ENCODE results near the gene BLOC1S6.

Gene BLOC1S6, protein sequence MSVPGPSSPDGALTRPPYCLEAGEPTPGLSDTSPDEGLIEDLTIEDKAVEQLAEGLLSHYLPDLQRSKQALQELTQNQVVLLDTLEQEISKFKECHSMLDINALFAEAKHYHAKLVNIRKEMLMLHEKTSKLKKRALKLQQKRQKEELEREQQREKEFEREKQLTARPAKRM

DNA sequence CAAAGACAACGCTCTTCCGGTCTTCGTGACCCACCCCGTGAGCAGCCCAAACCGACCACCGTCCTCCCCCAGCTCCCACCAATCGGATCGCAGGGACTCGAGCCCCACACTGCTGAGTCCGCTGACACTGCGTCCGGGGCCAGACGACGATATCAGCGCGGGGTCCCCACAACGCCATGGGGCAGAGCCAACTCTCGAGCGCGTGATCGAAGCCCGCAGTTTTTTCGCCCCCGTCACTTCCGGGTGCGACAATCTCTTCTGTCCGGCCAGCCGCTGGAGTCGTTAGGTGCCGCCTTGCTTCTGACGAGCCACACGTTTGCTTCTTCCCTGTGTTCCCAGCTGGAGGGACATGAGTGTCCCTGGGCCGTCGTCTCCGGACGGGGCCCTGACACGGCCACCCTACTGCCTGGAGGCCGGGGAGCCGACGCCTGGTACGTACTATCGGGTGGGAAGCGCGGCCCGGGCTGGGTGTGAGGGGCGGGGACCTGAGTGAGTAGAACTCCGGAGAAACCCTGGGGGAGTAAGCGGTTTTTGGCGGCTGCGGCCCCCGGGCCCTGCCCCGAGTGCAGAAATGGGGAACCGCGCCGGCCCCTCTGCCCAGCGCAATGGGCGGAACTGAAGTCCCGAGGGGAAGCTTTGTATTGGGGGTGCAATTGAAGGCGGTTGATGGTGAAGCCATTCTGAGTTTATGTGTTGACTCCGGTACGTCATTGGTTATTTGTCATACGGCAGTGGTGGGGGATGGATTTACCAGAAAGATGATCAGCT, at the start of gene BLOC1S6:
Gene BLOC1S6 (plus strand): TSS at position 285 of the 768 bp plus-strand sequence. CDS start 65 bp downstream, at position 350.
- peaks cover 16% of the 10 kb centered on the region for H3K4me1 ChIP-seq (ENCODE audit: control insufficient read depth, insufficient read depth, low read length)
- H3K9me3 ChIP-seq (ENCODE audit: control insufficient read depth, low read length), result no peaks in the 10 kb centered on the region
- no peaks in the 10 kb centered on the region for H3K36me3 ChIP-seq (ENCODE audit: control insufficient read depth, insufficient read depth, low read length)
- no peaks in the 10 kb centered on the region for H3K27me3 ChIP-seq (ENCODE audit: control insufficient read depth, insufficient read depth, low read length)
- H3K4me3 ChIP-seq (ENCODE audit: low read length), result peak within 1 kb of the TSS; percentile 78
- H3K9ac ChIP-seq (ENCODE audit: low read length), result peak within 1 kb of the TSS; percentile 98

DNA sequence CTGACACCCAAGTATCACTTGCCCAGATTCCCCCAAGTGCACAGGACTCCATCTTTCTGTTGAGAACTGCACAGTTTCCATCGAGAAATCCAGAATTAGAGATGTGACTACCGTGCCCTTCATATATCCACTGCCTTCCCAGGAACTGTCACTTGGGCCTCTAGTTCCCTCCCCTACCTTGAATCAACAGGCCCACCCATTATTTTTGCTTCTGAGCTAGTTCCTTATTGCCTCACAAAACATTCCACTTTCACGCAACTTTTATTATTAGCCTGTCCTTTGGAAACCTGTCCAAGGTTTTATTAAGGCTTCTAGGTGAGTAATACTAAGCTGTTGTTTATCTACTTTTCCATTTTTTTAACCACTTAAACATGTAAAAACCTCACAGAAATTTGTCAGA, 47.5 kb upstream of the BLOC1S6 start:
- Histone ChIP-seq H3K9me3 (ENCODE audit: control insufficient read depth, low read length) (no peaks in the 10 kb centered on the region), H3K36me3 (ENCODE audit: control insufficient read depth, insufficient read depth, low read length) (no peaks in the 10 kb centered on the region), H3K4me3 (ENCODE audit: low read length) (no peak overlapping the region), H3K27me3 (ENCODE audit: control insufficient read depth, insufficient read depth, low read length) (no peaks in the 10 kb centered on the region), H3K4me1 (ENCODE audit: control insufficient read depth, insufficient read depth, low read length) (no peaks in the 10 kb centered on the region), H3K9ac (ENCODE audit: low read length) (no peak overlapping the region)

DNA sequence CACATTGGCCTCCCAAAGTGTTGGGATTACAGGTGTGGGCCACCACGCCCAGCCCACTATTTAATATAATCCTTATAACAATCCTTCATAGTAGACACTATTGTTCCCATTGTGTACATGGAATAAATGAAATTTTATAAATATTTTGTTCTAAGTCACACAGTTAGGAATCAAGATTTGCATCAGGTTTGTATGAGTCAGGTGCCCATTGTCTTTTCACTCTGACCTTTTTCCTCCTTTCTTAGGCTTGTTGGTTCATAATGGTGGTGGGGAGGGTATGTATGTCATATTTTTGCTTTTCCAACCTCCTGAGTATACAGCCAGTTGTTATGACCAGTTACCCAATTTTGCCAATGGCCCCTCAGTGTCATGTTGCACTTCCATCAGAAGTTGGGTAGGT, 46.6 kb upstream of the BLOC1S6 start:
- H3K9me3 ChIP-seq (ENCODE audit: control insufficient read depth, low read length), result no peaks in the 10 kb centered on the region
- no peaks in the 10 kb centered on the region for H3K36me3 ChIP-seq (ENCODE audit: control insufficient read depth, insufficient read depth, low read length)
- H3K9ac ChIP-seq (ENCODE audit: low read length), result no peak overlapping the region
- no peaks in the 10 kb centered on the region for H3K27me3 ChIP-seq (ENCODE audit: control insufficient read depth, insufficient read depth, low read length)
- H3K4me1 ChIP-seq (ENCODE audit: control insufficient read depth, insufficient read depth, low read length), result no peaks in the 10 kb centered on the region
- no peak overlapping the region for H3K4me3 ChIP-seq (ENCODE audit: low read length)

DNA sequence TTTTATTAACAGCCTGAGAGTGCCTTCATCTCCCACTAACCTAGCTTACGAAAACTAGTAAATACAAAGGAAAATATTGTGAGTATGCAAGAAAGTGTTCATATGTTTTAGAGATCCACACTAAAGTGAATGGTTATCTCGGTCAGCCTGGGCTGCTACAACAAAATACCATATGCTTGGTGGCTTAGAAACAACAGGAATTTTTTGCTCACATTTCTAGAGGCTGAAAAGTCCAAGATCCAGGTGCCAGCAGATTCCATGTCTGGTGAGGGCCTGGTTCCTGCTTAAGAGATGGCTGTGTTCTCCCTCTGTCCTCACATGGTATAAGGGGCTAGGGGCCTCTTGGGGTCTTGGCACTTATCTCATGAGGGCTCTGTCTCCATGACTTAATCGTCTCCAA, 44.1 kb upstream of the BLOC1S6 start:
- Histone ChIP-seq H3K4me1 (ENCODE audit: control insufficient read depth, insufficient read depth, low read length) (no peaks in the 10 kb centered on the region), H3K4me3 (ENCODE audit: low read length) (no peak overlapping the region), H3K9me3 (ENCODE audit: control insufficient read depth, low read length) (no peaks in the 10 kb centered on the region), H3K9ac (ENCODE audit: low read length) (no peak overlapping the region), H3K36me3 (ENCODE audit: control insufficient read depth, insufficient read depth, low read length) (no peaks in the 10 kb centered on the region), H3K27me3 (ENCODE audit: control insufficient read depth, insufficient read depth, low read length) (no peaks in the 10 kb centered on the region)

DNA sequence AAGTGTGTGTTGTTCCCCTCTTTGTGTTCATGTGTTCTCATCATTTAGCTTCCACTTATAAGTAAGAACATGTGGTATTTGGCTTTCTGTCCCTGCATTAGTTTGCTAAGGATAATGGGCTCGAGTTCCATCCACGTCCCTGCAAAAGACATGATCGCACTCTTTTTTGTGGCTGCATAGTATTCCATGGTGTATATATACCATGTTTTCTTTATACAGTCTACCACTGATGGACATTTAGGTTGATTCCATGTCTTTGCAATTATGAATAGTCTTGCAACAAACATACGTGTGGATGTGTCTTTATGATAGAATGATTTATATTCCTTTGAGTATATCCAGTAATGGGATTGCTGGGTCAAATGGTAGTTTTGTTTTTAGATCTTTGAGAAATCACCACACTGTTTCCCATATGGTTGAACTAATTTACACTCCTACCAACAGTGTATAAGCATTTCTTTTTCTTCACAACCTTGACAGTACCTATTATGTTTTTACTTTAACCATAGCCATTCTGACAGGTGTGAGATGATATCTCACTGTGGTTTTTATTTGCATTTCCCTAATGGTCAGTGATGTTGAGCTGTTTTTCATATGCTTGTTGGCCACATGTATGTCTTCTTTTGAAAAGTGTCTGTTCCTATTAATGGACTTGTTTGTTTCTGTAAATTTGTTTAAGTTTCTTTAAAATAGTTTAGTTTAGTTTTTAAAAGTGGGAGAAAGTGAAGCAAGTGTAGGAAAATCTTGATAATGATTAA, 42.7 kb upstream of the BLOC1S6 start:
- no peaks in the 10 kb centered on the region for H3K4me1 ChIP-seq (ENCODE audit: control insufficient read depth, insufficient read depth, low read length)
- H3K4me3 ChIP-seq (ENCODE audit: low read length), result no peak overlapping the region
- H3K9ac ChIP-seq (ENCODE audit: low read length), result no peak overlapping the region
- H3K36me3 ChIP-seq (ENCODE audit: control insufficient read depth, insufficient read depth, low read length), result no peaks in the 10 kb centered on the region
- H3K9me3 ChIP-seq (ENCODE audit: control insufficient read depth, low read length), result no peaks in the 10 kb centered on the region
- H3K27me3 ChIP-seq (ENCODE audit: control insufficient read depth, insufficient read depth, low read length), result no peaks in the 10 kb centered on the region

DNA sequence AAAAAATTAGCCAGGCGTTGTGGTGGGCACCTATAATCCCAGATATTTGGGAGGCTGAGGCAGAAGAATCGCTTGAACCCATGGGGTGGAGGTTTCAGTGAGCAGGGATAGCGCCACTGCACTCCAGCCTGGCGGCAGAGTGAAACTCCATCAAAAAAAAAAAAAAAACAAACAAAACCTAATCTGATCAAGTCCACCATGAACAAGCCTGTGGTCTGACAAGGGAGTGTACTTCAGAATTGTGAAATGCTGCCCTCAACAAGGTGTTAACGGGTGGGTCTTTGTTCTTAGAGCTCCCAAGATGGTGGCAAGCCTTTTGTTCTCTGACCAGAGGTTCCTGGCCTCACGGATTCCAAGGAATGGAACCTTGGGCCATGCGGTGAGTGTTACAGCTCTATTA, 40.4 kb upstream of the BLOC1S6 start:
- H3K9ac ChIP-seq (ENCODE audit: low read length), result no peak overlapping the region
- H3K9me3 ChIP-seq (ENCODE audit: control insufficient read depth, low read length), result no peaks in the 10 kb centered on the region
- no peaks in the 10 kb centered on the region for H3K27me3 ChIP-seq (ENCODE audit: control insufficient read depth, insufficient read depth, low read length)
- no peaks in the 10 kb centered on the region for H3K36me3 ChIP-seq (ENCODE audit: control insufficient read depth, insufficient read depth, low read length)
- no peak overlapping the region for H3K4me3 ChIP-seq (ENCODE audit: low read length)
- no peaks in the 10 kb centered on the region for H3K4me1 ChIP-seq (ENCODE audit: control insufficient read depth, insufficient read depth, low read length)

DNA sequence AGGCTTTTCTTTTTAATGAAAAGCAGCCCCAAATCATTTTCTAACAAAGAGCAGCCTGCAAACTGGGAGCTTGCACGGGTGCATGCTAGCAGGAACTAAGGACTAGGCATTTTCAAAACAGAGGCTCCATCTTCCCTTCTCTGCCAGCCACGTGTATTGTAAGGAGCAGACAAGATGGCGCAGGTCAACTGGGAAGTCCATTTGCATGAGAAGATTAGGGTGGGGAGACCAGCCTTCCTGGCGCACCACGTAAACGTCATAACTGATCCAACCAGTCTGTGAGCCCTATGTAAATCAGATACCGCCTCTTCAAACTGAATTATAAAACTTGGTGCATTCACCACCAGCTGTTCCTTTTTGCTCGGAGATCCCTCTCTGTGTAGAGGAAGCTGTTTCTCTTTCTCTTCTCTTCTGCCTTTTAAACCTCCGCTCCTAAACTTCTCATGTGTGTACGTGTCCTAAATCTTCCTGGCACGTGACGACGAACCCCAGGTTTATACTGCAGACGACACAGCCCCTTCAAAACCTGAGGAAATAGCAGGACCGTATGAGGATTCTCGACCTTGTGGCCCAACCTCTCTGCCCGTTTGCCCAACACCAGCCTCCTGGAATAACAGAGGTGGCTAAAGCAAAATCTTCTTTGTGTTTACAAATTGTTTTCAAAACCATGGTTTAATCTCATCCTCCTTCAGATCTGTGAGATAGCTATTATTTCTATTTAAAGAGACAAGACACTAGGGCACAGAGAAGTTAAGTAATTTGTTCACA, 38.2 kb upstream of the BLOC1S6 start:
- Histone ChIP-seq H3K4me1 (ENCODE audit: control insufficient read depth, insufficient read depth, low read length) (no peaks in the 10 kb centered on the region), H3K9me3 (ENCODE audit: control insufficient read depth, low read length) (no peaks in the 10 kb centered on the region), H3K36me3 (ENCODE audit: control insufficient read depth, insufficient read depth, low read length) (no peaks in the 10 kb centered on the region), H3K9ac (ENCODE audit: low read length) (no peak overlapping the region), H3K4me3 (ENCODE audit: low read length) (no peak overlapping the region), H3K27me3 (ENCODE audit: control insufficient read depth, insufficient read depth, low read length) (no peaks in the 10 kb centered on the region)

DNA sequence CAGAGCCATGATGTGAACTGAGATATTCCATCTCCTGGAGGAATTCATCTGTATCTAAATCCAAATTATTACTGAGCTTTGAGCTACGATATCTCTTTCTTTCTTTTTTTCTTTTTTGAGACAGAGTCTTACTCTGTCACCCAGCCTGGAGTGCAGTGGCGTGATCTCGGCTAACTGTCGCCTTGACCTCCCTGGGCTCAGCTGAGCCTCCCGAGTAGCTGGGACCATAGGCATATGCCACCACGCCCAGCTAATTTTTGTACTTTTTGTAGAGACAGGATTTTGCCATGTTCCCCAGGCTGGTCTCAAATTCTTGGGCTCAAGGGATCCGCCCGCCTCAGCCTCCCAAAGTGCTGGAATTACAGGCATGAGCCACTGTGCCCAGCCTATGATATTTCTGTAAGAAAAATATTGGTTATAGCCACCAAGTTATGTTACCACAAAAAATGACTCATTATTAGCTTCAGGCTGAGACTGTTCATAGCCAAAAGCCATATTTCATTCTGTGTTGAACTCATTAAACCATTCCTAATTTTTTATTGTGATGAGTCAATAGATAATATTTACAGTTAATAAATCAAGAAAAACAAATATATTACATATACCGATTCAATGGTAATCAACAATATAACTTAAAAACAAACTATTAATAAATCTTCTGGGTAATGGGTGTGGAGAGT, 37.5 kb upstream of the BLOC1S6 start:
- H3K27me3 ChIP-seq (ENCODE audit: control insufficient read depth, insufficient read depth, low read length), result no peaks in the 10 kb centered on the region
- H3K9me3 ChIP-seq (ENCODE audit: control insufficient read depth, low read length), result no peaks in the 10 kb centered on the region
- H3K4me3 ChIP-seq (ENCODE audit: low read length), result no peak overlapping the region
- H3K9ac ChIP-seq (ENCODE audit: low read length), result no peak overlapping the region
- H3K4me1 ChIP-seq (ENCODE audit: control insufficient read depth, insufficient read depth, low read length), result no peaks in the 10 kb centered on the region
- no peaks in the 10 kb centered on the region for H3K36me3 ChIP-seq (ENCODE audit: control insufficient read depth, insufficient read depth, low read length)

DNA sequence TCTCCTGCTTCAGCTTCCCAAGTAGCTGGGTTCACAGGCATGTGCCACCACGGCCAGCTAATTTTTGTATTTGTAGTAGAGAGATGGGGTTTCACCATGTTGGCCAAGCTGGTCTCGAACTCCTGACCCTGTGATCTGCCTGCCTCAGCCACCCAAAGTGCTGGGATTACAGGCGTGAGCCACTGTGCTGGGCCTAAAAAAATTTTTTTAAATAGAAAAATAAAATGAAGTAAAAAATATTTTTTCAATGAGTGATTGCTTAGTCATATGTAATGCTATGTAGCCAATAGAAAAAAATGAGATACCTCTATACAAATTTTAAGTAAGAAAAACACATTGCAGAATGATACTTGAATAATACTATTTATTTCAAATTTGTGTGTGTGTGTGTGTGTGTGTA, 36.7 kb upstream of the BLOC1S6 start:
- no peaks in the 10 kb centered on the region for H3K4me1 ChIP-seq (ENCODE audit: control insufficient read depth, insufficient read depth, low read length)
- no peaks in the 10 kb centered on the region for H3K9me3 ChIP-seq (ENCODE audit: control insufficient read depth, low read length)
- no peaks in the 10 kb centered on the region for H3K27me3 ChIP-seq (ENCODE audit: control insufficient read depth, insufficient read depth, low read length)
- H3K36me3 ChIP-seq (ENCODE audit: control insufficient read depth, insufficient read depth, low read length), result no peaks in the 10 kb centered on the region
- no peak overlapping the region for H3K9ac ChIP-seq (ENCODE audit: low read length)
- H3K4me3 ChIP-seq (ENCODE audit: low read length), result no peak overlapping the region

DNA sequence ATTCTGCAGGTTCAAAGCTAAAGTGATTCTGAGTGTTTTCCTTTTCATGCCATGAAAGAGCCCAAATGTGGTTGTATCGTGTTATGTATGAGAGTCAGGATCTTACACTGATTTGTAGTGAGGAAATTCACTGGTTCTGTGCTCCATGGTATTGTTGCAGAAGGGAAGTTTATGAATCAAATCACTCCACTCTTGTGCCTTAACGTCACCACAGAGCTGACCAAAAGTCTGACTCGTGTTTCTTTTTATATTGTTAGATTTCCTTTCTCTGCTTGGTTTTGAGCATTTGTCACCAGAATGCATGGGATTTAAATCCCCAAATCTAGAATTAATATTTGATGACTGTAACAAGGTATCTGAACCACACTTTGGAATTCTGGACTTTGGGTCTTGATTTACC, 35.5 kb upstream of the BLOC1S6 start:
- Histone ChIP-seq H3K9ac (ENCODE audit: low read length) (no peak overlapping the region), H3K9me3 (ENCODE audit: control insufficient read depth, low read length) (no peaks in the 10 kb centered on the region), H3K4me1 (ENCODE audit: control insufficient read depth, insufficient read depth, low read length) (no peaks in the 10 kb centered on the region), H3K36me3 (ENCODE audit: control insufficient read depth, insufficient read depth, low read length) (no peaks in the 10 kb centered on the region), H3K27me3 (ENCODE audit: control insufficient read depth, insufficient read depth, low read length) (no peaks in the 10 kb centered on the region), H3K4me3 (ENCODE audit: low read length) (no peak overlapping the region)

DNA sequence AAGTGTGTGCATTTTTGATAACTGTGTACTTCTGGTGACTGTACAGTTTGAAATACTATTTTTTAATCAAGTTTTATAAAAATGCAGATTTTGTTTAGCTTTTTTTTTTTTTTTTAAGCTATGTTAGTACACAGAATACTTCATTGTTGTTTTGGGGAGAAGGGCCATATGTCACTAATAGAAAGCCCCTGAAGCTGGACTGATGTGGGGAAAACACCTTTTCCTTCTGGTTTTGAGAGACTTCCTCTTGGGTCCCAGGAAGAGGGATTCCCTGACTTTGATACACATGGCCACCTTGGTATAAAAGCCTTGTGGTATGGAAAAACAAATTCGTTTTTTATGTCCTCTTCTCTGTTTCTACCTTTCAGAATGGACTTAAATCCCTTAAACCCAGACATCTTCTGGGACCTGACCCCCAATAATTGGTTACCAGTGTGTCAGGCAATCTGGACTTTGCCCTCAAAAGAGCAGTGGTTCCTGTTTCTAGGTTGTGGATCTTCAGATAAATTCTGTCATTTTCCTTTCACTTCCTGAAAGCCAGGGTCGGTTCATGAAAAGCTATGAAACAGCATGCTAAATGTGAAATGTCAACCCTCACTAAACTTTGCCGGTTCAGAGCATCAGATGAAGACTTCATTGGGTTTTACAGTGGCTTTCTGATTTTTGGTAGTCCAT, 31.1 kb upstream of the BLOC1S6 start:
- Histone ChIP-seq H3K36me3 (ENCODE audit: control insufficient read depth, insufficient read depth, low read length) (no peaks in the 10 kb centered on the region), H3K9ac (ENCODE audit: low read length) (no peak overlapping the region), H3K4me3 (ENCODE audit: low read length) (no peak overlapping the region), H3K4me1 (ENCODE audit: control insufficient read depth, insufficient read depth, low read length) (no peaks in the 10 kb centered on the region), H3K27me3 (ENCODE audit: control insufficient read depth, insufficient read depth, low read length) (no peaks in the 10 kb centered on the region), H3K9me3 (ENCODE audit: control insufficient read depth, low read length) (no peaks in the 10 kb centered on the region)
